Rectal smooth muscle tissue (tissue), 1 donor: ENCODE data around the gene CWC22.
"Not testable (repeated sequence)": the region's sequence is repeated elsewhere in the genome, so short reads cannot be mapped to it uniquely, and the experiment has no call there.

ENCODE experiments used
- H3K27ac ChIP-seq: one replicate; pipeline ENCODE4 v1.7.0; 2013; ENCODE audit warnings: low read depth, low read length, inconsistent platforms
- H3K27me3 ChIP-seq: one replicate; pipeline ENCODE4 v1.7.0; 2013; ENCODE audit warnings: low read length; ENCODE audit not compliant: control insufficient read depth, insufficient read depth
- H3K36me3 ChIP-seq: one replicate; pipeline ENCODE4 v1.7.0; 2013; ENCODE audit warnings: low read length; ENCODE audit not compliant: control insufficient read depth, insufficient read depth
- H3K4me1 ChIP-seq: one replicate; pipeline ENCODE4 v1.7.0; 2013; ENCODE audit warnings: low read length; ENCODE audit not compliant: control insufficient read depth, insufficient read depth
- H3K4me3 ChIP-seq: one replicate; pipeline ENCODE4 v1.7.0; 2013; ENCODE audit warnings: low read length
- H3K9ac ChIP-seq: one replicate; pipeline ENCODE4 v1.7.0; 2013; ENCODE audit warnings: low read length

Gene CWC22

DNA sequence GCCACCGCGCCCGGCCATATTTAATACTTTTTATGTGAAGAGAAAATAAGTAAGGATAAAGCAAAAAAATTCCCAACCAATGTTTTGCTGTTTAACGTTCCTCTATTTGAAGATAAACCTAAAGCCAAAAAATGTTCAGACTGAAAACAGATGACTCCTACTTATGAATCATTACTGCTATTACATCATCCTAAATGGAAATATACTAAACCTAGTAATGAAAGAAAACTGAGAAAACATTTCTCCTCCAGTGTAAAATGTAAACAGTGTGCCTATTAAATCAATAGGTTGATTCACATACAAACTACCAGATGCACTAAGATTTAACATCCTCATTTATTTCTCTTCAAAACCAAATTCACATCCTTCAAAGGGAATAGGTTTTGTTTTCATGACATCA lies 43.5 kb downstream of the CWC22 start:
- no peaks in the 10 kb centered on the region for H3K36me3 ChIP-seq
- H3K9ac ChIP-seq, result no peak overlapping the region
- no peak overlapping the region for H3K4me3 ChIP-seq
- H3K27me3 ChIP-seq, result no peaks in the 10 kb centered on the region
- no peak overlapping the region for H3K27ac ChIP-seq
- no peaks in the 10 kb centered on the region for H3K4me1 ChIP-seq

- not testable (repeated sequence) for H3K27ac ChIP-seq, H3K36me3 ChIP-seq, H3K9ac ChIP-seq, H3K4me3 ChIP-seq, H3K4me1 ChIP-seq, H3K27me3 ChIP-seq
Measured at GRCh38 chr2:179958251-179958650, 48.8 kb downstream of the CWC22 start.

DNA sequence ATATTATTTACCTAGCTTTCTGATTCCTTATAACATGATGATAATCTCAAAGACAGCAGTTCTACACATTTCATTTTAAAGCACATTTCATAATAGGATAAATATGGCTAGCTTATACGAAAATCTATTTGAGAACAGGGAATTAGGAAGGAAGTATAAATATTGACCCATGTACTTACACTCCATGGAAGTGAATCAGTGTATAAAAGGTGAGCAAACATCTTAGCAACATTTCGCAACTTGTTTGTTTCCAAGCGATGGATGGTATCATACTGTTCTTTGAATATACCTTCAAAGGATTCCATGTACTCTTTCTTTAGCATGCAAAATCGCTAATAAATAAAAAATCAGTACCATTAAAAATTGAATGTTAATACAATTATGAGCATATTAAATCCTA lies 53.1 kb downstream of the CWC22 start:
- no peaks in the 10 kb centered on the region for H3K4me1 ChIP-seq
- no peak overlapping the region for H3K27ac ChIP-seq
- no peaks in the 10 kb centered on the region for H3K27me3 ChIP-seq
- H3K36me3 ChIP-seq, result peaks cover 17% of the 10 kb centered on the region
- no peak overlapping the region for H3K4me3 ChIP-seq
- no peak overlapping the region for H3K9ac ChIP-seq

- Histone ChIP-seq H3K27ac (no peak overlapping the region), H3K36me3 (peaks cover 18% of the 10 kb centered on the region), H3K27me3 (no peaks in the 10 kb centered on the region), H3K9ac (no peak overlapping the region), H3K4me3 (no peak overlapping the region), H3K4me1 (no peaks in the 10 kb centered on the region)
Measured at GRCh38 chr2:179953359-179953758, 53.7 kb downstream of the CWC22 start.

GRCh38 chr2:179952658-179953057 lies 54.4 kb downstream of the CWC22 start:
- Histone ChIP-seq H3K27me3 (no peaks in the 10 kb centered on the region), H3K9ac (no peak overlapping the region), H3K27ac (no peak overlapping the region), H3K4me3 (no peak overlapping the region), H3K36me3 (peaks cover 18% of the 10 kb centered on the region), H3K4me1 (no peaks in the 10 kb centered on the region)

GRCh38 chr2:179951680-179952079 lies 55.4 kb downstream of the CWC22 start:
- H3K4me3 ChIP-seq, result no peak overlapping the region
- no peak overlapping the region for H3K9ac ChIP-seq
- no peak overlapping the region for H3K27ac ChIP-seq
- no peaks in the 10 kb centered on the region for H3K27me3 ChIP-seq
- H3K36me3 ChIP-seq, result peaks cover 18% of the 10 kb centered on the region
- no peaks in the 10 kb centered on the region for H3K4me1 ChIP-seq

DNA sequence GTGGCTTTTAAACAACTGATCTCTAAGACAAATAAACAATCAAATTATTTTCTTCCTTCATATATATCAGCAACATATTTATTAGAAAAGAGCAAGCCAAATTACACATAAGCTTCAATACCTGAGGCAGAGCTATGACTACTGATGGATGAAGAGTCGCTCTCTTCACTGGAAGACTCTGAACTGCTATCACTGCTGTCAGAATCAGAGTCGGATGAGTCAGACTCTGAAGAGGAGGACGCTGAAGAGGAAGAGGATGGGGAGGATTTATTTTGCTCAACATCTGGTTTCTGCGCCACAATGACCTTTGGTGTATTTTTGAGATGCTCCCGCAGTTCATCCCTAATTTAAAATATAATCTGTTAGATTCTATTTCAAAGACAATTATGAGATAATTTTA lies 56.7 kb downstream of the CWC22 start:
- H3K27me3 ChIP-seq, result no peaks in the 10 kb centered on the region
- peaks cover 19% of the 10 kb centered on the region for H3K36me3 ChIP-seq
- H3K27ac ChIP-seq, result no peak overlapping the region
- H3K4me3 ChIP-seq, result no peak overlapping the region
- H3K4me1 ChIP-seq, result no peaks in the 10 kb centered on the region
- H3K9ac ChIP-seq, result no peak overlapping the region

- Histone ChIP-seq H3K4me3 (no peak overlapping the region), H3K27ac (no peak overlapping the region), H3K36me3 (peaks cover 18% of the 10 kb centered on the region), H3K9ac (no peak overlapping the region), H3K4me1 (no peaks in the 10 kb centered on the region), H3K27me3 (no peaks in the 10 kb centered on the region)
Measured at GRCh38 chr2:179949438-179949837, 57.7 kb downstream of the CWC22 start.

GRCh38 chr2:179948058-179948457 lies 59.0 kb downstream of the CWC22 start:
- H3K9ac ChIP-seq, result no peak overlapping the region
- no peak overlapping the region for H3K4me3 ChIP-seq
- H3K27me3 ChIP-seq, result no peaks in the 10 kb centered on the region
- peaks cover 18% of the 10 kb centered on the region for H3K36me3 ChIP-seq
- no peaks in the 10 kb centered on the region for H3K4me1 ChIP-seq
- no peak overlapping the region for H3K27ac ChIP-seq

DNA sequence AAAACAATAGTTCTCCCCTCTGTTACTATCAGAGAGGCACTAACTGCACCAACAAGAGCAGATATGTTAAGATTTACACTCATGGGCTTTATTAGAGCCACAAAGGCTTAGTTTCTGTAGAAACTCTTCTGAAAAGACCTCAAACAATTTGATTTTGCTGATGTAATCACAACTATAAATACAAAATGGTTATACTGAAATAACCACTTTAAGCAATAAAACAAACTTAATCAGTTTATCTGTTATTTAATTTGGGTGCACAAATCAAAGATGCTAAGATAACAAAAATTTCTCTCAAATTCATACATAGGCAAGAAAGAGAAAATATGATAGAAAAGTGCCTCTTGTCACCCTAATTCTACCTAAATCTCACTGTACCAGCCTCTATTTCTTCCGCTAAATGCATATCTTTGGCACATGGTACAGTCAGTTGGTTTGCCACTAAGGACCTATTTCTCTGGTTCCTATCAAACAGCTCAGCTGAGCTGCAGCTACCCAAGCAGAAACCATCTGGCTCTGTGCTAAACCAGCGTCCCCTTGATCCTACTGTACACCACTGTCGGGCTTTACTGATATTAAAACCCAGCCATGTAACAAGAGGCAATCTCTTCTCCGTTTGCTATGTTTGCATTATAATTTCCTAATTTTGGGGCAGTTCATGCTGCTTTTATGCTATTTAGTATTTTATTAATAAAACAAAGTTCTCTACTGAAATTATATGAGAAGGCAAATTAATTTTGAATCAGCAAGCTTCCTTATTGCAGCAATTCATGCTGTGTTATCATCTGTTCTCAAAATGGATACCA lies 60.1 kb downstream of the CWC22 start:
- Histone ChIP-seq H3K27ac (no peak overlapping the region), H3K27me3 (no peaks in the 10 kb centered on the region), H3K4me1 (no peaks in the 10 kb centered on the region), H3K9ac (no peak overlapping the region), H3K4me3 (no peak overlapping the region), H3K36me3 (peaks cover 18% of the 10 kb centered on the region)

DNA sequence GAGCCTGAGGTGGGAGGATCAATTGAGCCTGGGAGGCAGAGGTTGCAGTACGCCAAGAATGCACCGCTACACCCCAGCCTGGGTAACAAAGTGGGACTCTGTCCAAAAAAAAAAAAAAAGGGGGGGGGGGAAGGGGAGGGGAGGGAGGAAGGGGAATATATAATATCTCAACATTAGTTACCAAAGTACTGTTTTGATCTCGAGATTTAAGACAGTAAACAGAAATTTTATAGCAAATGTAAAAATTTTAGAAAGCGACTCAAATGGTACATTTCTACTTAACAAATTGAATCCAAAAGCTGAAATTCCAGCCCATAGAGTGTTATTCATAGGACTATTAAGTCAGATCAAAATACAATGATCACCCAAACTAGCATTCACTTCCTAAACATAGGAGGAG lies 60.8 kb downstream of the CWC22 start:
- Histone ChIP-seq H3K9ac (no peak overlapping the region), H3K27ac (no peak overlapping the region), H3K27me3 (no peaks in the 10 kb centered on the region), H3K4me3 (no peak overlapping the region), H3K36me3 (peaks cover 12% of the 10 kb centered on the region), H3K4me1 (no peaks in the 10 kb centered on the region)

DNA sequence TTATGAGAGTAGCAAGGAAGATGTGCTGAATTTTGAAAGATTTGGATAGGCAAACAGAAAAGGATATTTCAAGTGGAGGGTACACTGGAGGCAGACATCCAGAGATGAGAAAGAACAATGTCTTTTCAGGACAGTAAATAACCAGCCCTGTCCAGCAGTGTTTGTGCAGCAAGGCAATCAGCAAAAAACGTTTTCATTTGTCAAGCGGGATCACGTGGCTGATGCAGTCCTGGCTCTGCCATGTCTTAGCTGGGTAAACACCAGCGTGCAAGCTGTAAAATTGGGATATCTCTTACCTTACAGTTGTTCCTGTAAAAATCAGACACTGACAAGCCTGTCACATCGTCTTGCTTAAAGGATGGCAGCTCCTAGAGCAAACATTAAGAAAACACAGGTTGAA lies 67.8 kb downstream of the CWC22 start:
- Histone ChIP-seq H3K27ac (no peak overlapping the region), H3K4me1 (no peaks in the 10 kb centered on the region), H3K9ac (no peak overlapping the region), H3K27me3 (no peaks in the 10 kb centered on the region), H3K36me3 (no peaks in the 10 kb centered on the region), H3K4me3 (no peak overlapping the region)

DNA sequence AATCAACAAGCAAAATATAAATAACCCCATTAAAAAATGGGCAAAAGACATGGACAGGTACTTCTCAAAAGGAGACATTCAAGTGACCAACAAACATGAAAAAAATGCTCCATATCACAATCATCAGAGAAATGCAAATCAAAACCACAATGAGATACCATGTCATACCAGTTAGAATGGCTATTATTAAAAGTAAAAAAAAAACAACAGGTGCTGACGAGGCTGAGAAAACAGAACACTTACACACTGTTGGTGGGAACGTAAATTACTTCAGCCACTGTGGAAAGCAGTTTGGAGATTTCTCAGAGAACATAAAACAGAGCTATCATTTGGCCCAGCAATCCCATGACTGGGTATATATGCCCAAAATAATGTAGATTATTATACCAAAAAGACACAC lies 69.1 kb downstream of the CWC22 start:
- Histone ChIP-seq H3K36me3 (no peaks in the 10 kb centered on the region), H3K27me3 (no peaks in the 10 kb centered on the region), H3K9ac (no peak overlapping the region), H3K27ac (no peak overlapping the region), H3K4me1 (no peaks in the 10 kb centered on the region), H3K4me3 (no peak overlapping the region)
